22Rv1 (cell line): ENCODE measurements around the gene AFG1L.

Source experiments
- CTCF ChIP-seq: fragments of 450-650 bp; IDR thresholded peaks from 2 replicates; pipeline ENCODE4 v1.5.1; 2017; ENCODE audit warnings: mild to moderate bottlenecking
- ZFX ChIP-seq: fragments of 450-650 bp; IDR thresholded peaks from 2 replicates; pipeline ENCODE4 v1.6.1; 2017; ENCODE audit warnings: antibody characterized with exemption, borderline replicate concordance

DNA sequence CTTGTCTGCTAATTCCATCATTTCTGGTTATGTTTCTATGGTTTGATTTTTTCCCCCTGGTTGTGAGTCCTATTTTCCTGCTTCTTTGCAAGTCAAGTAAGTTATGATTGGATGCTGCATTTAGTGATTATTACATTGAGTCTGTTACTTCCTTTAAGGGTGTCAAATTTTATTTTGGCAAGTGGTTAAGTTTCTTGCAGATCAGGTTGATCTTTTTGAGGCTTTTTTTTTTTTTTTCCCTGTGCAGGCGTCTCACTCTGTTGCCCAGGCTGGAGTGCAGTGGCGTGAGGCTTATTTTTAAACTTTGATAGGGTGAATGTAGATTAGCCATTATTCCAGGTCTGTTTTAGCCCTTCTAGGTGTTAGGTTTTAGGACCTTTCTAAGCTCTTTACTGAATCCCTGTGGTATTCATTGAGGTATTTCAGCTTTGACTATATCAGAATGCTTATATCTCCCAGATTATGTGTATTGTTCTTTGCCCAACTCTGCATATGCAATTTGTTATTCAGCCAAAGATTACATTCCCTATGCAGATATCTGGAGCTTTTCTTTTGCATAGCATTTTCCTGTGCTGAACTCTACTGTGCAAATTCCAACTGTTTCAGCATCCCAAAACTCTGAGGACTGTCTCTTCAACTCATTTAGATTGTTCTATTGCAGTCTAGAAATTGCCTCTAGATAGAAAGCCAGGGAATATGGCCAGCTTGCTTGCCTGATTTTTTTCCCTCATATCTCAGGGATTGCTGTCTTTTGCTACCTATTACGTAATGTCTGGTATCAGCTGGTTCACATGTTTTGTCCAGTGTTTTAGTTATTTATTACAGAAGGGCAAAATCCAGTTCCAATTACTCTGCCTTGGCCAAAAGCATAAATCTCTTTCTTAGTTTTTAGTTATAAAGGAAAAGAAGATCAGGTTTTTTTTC, 113.3 kb downstream of the AFG1L start:
- TF ChIP-seq CTCF: no peak
- no peak for TF ChIP-seq ZFX
